GM08714 (cell line): ENCODE results near the gene LPAR6.
"Not testable (repeated sequence)": the region's sequence is repeated elsewhere in the genome, so short reads cannot be mapped to it uniquely, and the experiment has no call there.

ENCODE experiments used
- H3K4me3 ChIP-seq: fragments of 200-500 bp; sonication (Bioruptor generic); 2 replicates; pipeline ENCODE4 v1.5.1; 2014; ENCODE audit warnings: mild to moderate bottlenecking, low read length, inconsistent platforms
- ZNF274 ChIP-seq: IDR thresholded peaks from 2 replicates; pipeline ENCODE4 v1.6.1; 2012; ENCODE audit warnings: mild to moderate bottlenecking, low read depth, low read length

Gene LPAR6

DNA sequence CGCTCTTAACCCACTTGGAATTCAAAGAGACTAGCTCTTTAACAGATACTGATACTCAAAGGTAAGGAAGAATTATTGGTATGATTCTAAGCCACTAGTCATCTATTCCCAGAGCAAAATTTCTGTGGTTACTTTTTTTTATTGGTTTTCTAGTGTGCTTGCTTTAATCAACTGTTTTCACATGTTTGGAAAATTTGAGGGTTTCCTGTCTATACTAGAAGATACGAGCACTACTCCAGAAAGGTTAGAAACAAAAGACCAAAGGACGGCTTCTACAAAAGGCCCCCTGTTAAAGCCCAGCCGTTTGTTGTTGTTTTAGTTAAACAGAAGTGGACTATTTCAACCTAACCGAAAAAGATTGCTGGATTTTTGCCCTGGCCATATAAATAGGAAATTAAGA lies 18.5 kb upstream of the LPAR6 start:
- no peak for TF ChIP-seq ZNF274
- no peak overlapping the region for H3K4me3 ChIP-seq

DNA sequence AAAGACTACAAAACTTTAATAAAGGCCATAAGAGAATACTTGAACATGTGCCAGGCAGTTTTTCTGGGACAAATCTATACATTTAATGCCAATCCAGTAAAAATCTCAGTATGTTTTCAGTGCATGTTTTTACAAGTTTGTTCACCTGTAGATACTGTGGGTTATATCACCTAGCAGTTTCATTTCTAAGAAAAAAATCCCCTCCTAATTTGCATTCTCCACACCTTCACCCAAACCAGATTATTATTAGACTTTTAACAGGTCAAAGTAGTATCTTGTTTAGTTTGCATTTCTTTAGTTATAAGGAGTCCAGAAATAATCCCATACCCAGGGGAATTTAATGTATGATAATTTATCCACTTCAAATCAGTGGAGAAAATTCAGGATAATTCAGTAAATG lies 17.0 kb upstream of the LPAR6 start:
- no peak overlapping the region for H3K4me3 ChIP-seq
- TF ChIP-seq ZNF274, result no peak

DNA sequence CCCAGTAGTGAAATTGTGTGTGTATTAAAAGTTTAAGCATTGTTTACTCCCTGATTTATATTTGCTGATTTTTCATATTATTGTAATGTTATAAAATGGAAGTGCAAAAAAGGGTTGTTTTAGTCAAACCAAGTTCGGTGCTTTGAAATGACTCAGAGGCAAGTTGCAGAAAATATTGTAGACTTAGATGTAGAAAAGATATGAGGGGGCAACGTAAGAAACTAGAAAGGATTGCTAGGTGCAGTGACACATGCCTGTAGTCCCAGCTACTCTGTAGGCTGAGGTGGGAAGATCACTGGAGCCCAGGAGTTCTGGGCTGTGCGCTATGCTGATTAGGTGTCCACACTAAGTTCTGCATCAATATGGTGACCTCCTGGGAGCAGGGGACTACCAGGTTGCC lies 16.1 kb upstream of the LPAR6 start:
- no peak overlapping the region for H3K4me3 ChIP-seq
- TF ChIP-seq ZNF274, result no peak

DNA sequence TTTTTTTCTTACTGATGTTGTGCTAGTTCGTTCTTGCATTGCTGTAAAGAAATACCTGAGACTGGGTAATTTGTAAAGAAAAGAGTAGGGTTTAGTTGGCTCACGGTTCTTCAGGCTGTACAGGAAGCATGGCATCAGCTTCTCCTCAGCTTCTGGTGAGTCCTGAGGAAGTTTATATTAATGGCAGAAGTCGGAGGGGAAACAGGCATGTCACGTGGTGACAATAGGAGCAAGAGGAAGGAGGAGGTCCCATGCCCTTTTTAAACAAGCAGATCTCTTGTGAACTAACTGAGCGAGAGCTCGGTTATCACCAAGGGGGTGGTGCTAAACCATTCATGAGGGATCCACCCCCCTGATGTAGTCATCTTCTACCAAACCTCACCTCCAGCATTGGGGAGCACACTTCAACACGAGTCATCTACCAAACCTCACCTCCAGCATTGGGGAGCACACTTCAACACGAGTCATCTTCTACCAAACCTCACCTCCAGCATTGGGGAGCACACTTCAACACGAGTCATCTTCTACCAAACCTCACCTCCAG lies 13.9 kb upstream of the LPAR6 start:
- not testable (repeated sequence) for H3K4me3 ChIP-seq

DNA sequence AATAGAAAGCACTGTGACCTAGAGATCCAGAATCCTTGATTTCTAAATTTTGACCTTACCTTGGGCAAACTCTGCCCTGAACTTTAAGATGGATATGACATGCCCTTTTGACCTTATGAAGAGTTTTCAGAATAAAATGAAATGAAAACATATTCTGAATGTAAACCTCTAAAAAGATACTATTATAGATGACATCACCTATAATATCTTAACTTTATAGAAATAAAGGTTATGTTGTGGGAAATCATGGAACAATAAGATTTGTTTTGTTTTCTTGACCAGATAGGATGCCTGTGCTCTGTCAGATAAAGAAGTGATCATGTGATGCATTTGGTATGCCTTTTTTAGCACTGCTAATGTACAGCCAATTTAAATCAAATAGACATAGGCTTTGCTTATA lies 13.1 kb upstream of the LPAR6 start:
- no peak for TF ChIP-seq ZNF274
- H3K4me3 ChIP-seq, result no peak overlapping the region

DNA sequence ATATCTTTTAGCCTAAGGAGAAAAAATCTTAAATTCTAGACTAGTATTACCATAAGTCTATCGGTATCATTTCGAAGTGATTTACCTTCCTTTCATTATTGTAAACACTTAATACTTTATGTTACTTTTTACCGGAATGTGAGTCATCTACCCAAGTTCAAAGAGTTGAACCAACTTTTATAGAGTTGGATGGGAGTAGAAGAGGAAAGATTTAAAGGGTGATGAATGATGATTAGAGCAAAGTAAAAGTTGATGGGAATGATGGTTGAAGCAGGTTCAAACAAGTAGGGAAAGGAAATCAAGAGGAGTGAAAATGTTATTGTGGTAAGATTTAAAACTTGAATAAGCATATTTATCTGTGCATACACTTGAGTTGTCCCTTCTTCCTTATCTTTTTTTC lies 11.3 kb upstream of the LPAR6 start:
- TF ChIP-seq ZNF274, result no peak
- no peak overlapping the region for H3K4me3 ChIP-seq

DNA sequence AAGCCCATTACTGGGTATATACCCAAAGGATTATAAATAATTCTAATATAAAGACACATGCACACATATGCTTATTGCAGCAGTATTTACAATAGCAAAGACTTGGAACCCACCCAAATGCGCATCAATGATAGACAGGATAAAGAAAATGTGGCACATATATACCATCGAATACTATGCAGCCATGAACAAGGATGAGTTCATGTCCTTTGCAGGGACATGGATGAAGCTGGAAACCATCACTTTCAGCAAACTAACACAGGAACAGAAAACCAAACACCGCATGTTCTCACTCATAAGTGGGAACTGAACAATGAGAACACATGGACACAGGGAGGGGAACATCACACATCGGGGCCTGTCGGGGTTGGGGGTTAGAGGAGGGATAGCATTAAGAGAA lies 9.1 kb upstream of the LPAR6 start:
- not testable (repeated sequence) for H3K4me3 ChIP-seq

DNA sequence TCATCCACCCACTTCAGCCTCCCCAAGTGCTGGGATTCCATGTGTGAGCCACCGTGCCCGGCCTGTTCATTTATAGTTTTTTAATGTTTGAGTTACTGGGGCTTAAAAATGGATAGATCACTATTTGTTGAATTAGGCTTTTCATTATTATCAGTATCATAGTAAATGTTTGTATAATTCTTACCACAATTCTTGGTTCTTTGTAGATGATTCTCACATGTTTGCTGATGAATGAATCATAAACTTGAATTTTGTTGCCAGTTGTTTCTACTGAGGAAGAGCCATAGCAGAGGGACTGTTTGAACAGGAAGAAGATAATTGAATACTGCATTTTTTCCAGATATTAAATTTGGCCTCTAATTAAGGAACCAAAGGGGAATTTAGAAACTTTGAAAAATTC lies 2.6 kb upstream of the LPAR6 start:
- no peak overlapping the region for H3K4me3 ChIP-seq
- no peak for TF ChIP-seq ZNF274

DNA sequence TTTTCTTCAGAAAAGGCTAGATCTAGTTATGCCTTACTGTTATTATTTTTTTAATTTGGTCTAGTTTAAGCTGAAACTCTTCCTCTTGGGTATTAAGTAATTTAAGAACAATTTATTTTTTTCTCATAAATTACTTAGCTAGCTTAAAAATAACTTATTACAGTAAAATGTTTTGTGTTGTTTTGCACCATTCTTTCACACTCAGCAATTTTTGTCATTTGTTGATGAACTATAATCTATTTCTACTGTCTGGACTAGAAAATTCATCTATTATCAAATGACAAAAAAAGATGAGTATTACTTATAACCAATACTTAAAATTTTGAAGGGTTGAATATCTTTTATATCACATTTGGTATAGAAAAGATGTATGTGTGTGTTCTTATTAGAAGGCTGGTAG lies 1.6 kb upstream of the LPAR6 start:
- TF ChIP-seq ZNF274, result no peak
- no peak overlapping the region for H3K4me3 ChIP-seq

DNA sequence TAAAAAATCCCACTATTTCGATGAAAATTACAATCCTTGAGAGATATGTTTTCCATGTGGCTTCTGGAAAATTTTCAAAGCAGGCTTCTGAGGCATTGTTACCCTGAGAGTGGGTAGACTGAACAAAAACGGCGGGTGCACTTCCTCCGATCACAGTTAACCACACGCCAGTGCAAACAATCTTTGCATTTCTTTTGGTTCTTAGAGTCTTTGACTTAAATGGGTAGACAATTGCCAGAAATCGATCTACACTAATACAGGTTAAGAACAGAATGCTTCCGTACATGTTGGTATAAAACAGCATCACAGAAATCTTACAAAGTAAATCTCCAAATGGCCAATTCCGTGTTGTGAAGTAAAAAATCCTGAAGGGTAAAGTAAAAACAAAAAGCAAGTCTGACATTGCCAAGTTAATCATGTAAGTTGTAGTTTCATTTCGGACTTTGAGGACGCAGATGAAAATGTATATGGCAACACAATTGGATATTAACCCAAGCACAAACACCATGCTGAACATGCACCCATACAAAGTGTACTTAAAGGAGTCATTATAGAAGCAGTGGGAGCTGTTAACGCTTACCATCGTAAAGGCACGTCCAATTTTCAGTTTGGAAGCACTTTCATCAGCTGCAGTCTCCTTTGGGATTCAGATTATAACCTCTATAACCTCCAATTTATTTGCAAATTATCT lies 927 bp downstream of the LPAR6 start:
- peak overlapping the region; percentile 82 for H3K4me3 ChIP-seq
- TF ChIP-seq ZNF274, result no peak

DNA sequence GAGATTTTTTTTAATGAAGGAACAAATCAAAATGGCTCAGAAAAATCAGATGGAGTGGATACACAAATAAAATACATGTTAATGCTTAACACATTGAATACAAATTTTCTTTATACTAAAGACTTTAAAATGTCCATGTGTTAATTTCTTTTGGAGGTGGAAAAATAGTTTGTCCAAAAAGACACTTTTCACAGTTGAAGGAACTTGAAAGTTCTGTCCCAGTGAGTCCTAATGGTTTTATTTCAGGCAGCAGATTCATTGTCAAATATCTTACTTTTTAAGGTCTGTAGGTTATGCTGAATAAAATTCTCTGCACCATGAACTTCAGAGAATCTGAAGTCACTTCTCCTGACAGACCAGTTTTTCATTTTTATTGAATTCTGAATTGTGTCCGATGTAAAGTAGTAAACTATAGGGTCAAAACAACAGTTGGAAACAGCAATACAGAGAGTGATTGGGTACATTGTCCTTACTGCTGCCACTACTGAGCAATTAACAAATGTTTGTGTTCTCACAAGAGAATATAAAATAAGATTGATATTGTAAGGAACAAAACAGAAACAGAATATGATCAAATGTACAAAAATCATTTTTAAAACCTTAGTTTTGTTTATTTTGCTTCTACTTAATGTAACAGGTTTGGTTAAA lies 1.6 kb downstream of the LPAR6 start:
- no peak for TF ChIP-seq ZNF274
- H3K4me3 ChIP-seq, result peak overlapping the region; percentile 82

DNA sequence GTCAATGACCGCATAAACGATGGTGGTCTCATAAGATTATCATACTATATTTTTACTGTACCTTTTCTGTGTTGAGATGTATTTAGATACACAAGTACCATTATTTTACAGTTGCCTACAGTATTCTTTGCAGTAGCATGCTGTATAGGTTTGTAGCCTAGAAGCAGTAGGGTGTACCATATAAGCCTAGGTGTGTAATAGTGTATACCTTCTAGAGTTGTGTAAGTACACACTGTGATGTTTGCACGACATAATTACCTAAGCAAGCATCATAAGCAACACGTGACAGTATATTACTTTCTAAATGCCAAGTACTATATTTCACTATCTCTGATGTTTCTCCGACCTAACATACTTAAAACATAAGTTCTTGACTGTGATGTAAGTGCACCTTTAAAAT lies 2.7 kb downstream of the LPAR6 start:
- no peak for TF ChIP-seq ZNF274
- no peak overlapping the region for H3K4me3 ChIP-seq

DNA sequence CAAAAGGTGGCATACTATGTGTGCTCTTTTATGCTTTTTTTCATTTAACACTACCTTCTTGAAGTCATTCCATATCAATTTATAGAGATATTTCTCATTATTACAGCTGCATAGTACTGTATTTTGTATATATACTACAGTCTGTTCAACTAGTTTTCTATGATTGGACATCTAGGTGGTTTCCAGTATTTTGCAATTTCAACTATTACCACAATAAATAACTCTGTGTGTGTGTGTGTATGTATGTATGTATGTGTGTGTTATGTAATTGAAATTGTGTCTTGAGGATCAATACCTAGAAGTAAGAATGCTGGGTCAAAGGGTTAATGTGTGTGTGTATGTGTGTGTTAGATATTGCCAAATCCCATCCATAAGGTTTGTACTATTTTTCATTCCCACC lies 7.0 kb downstream of the LPAR6 start:
- H3K4me3 ChIP-seq, result no peak overlapping the region
- no peak for TF ChIP-seq ZNF274

DNA sequence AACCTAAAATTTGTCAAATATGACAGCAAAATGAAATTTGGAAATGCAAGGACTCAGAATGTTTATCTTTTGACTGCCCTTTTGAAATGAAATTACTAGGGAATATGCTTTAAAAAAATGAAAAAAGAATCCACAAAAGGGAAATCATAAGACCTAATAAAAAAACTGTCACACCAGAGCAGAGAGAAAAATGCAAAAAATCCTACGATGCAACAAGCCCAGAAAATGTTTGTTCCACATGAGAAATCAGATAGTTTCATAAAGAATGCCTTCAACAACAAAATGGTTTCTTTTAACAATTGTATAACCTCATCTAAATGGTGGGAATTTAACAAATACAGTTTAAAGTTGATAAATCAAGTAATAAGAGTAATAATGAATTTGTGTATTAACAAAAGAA lies 8.0 kb downstream of the LPAR6 start:
- no peak overlapping the region for H3K4me3 ChIP-seq
- TF ChIP-seq ZNF274, result no peak

DNA sequence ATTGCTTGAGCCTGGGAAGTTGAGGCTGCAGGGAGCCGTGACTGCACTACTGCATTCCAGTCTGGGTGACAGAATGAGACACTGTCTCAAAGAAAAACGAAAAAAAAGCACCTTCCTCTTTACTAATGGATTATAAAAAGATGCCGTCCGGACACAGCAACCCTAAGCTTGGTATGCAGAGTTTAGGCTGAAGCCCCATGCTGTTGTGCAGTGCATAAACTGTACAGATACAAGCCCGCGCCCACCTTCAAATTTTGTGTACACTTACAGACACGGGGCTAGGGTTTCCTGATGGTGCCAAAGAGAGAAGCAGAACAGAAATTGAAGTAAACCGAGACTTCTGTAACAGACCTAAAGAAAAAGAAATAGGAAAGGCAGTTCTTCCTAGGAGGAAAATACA lies 9.0 kb downstream of the LPAR6 start:
- no peak for TF ChIP-seq ZNF274
- H3K4me3 ChIP-seq, result no peak overlapping the region; the same call in 1 of the 2 replicates

DNA sequence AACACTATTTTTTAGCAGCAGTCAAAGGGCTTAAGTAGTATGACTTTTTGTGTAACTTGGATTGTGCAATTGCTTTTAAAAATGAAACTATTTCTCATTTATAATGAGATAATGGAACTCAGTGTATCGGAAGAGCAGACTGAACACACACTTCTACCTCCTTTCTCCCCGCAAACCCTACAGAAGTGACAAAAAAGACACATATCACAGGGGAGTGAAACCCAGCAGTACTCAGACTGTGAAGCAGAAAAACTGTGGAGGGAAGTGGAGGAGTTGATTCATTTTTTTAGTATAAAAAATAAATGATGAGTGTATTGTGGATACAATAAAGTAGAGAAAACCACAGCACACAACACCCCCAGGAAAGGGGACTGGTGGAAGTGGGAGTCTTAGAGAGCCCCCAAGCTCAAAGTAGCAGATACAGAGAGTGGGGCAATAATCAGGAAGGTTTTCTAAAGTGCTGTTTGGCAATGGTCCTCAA lies 9.7 kb downstream of the LPAR6 start:
- no peak for TF ChIP-seq ZNF274
- peak overlapping the region; percentile 29; the same call in 1 of the 2 replicates for H3K4me3 ChIP-seq
